HEK293T (cell line): Measurements from ENCODE around the gene FLT4.

ENCODE experiments used
- CTBP1 ChIP-seq: fragments of 450-650 bp; IDR thresholded peaks from 2 replicates; pipeline ENCODE4 v1.6.1; 2016; ENCODE audit warnings: borderline replicate concordance
- ELF4 ChIP-seq: fragments of 450-650 bp; IDR thresholded peaks from 2 replicates; pipeline ENCODE4 v1.6.1; 2017; ENCODE audit warnings: antibody characterized with exemption
- FOXA1 ChIP-seq: fragments of 450-650 bp; IDR thresholded peaks from 2 replicates; pipeline ENCODE4 v1.6.1; 2016; ENCODE audit warnings: mild to moderate bottlenecking
- FOXK2 ChIP-seq: fragments of 450-650 bp; IDR thresholded peaks from 2 replicates; pipeline ENCODE4 v1.6.1; 2016; ENCODE audit warnings: mild to moderate bottlenecking
- FOXM1 ChIP-seq: fragments of 450-650 bp; IDR thresholded peaks from 2 replicates; pipeline ENCODE4 v1.6.1; 2017; ENCODE audit warnings: mild to moderate bottlenecking, borderline replicate concordance
- LEF1 ChIP-seq: fragments of 450-650 bp; IDR thresholded peaks from 2 replicates; pipeline ENCODE4 v1.6.1; 2017; ENCODE audit warnings: mild to moderate bottlenecking, borderline replicate concordance
- SP1 ChIP-seq: fragments of 450-650 bp; IDR thresholded peaks from 2 replicates; pipeline ENCODE4 v1.6.1; 2017
- SUZ12 ChIP-seq: fragments of 450-650 bp; IDR thresholded peaks from 2 replicates; pipeline ENCODE4 v1.6.1; 2016; ENCODE audit warnings: mild to moderate bottlenecking
- TARDBP ChIP-seq: fragments of 450-650 bp; IDR thresholded peaks from 2 replicates; pipeline ENCODE4 v1.6.1; 2016

DNA sequence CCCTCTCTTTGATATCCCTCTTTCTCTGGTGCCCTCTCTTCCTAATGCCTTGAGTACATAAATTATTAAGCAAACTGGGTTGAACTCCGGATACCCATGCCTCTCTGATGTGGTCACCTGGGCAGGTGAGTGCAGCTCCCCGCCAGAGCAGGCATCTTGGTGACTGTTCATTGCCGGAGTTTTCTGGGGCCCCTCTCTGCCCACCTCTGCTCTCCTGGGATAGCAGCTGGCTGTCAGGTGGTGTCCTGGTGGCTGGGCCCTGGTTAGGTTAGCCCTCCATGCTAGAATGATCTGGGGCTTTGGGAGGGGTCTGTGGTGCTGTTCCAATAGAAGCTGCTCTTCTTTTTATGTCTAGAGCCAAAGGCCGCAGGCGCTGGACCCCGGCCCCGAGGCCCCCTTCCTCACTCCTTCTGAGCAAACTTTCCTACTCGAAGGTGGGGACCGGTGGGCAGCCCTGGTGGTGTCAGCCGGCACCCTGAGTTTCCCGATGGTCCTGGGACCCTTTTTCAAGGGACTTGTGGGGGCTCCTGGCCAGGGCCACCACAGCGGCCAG, 53.2 kb downstream of the FLT4 start:
- no peak for TF ChIP-seq ELF4
- TF ChIP-seq FOXK2, result no peak
- no peak for TF ChIP-seq FOXA1
- TF ChIP-seq SP1, result no peak
- no peak for TF ChIP-seq FOXM1
- no peak for TF ChIP-seq LEF1
- TF ChIP-seq TARDBP, result no peak
- TF ChIP-seq SUZ12, result no peak
- TF ChIP-seq CTBP1, result no peak
